WTC11 (cell line): ENCODE results near the gene OSCP1. TPM values are rescaled to one million over a fixed set of nuclear protein-coding genes. Genes with fewer than 3 reads are reported as not detected.

Experiments
- AFF4 ChIP-seq: sonication (generic); formaldehyde crosslinking; IDR thresholded peaks from 2 replicates; pipeline ENCODE4 v1.8.1; 2023; ENCODE audit warnings: mild to moderate bottlenecking, missing genetic modification reagents, borderline replicate concordance
- AR ChIP-seq: fragments of 250-450 bp; sonication (Bioruptor Pico); IDR thresholded peaks from 2 replicates; pipeline ENCODE4 v1.9.0; 2021; ENCODE audit warnings: mild to moderate bottlenecking
- ATF2 ChIP-seq: sonication (generic); formaldehyde crosslinking; IDR thresholded peaks from 2 replicates; pipeline ENCODE4 v1.8.1; 2022; ENCODE audit warnings: low read depth, missing genetic modification reagents, borderline replicate concordance
- IRF1 ChIP-seq: sonication (generic); formaldehyde crosslinking; IDR thresholded peaks from 2 replicates; pipeline ENCODE4 v1.8.0; 2023; ENCODE audit warnings: missing genetic modification reagents
- JAZF1 ChIP-seq: fragments of 250-450 bp; sonication (Bioruptor Pico); IDR thresholded peaks from 2 replicates; pipeline ENCODE4 v1.9.0; 2021; ENCODE audit warnings: moderate library complexity, mild to moderate bottlenecking, inconsistent platforms
- OVOL2 ChIP-seq: fragments of 250-450 bp; sonication (Bioruptor Pico); IDR thresholded peaks from 2 replicates; pipeline ENCODE4 v1.9.0; 2021; ENCODE audit warnings: mild to moderate bottlenecking, borderline replicate concordance
- RELA ChIP-seq: sonication (generic); formaldehyde crosslinking; IDR thresholded peaks from 2 replicates; pipeline ENCODE4 v1.8.1; 2022; ENCODE audit warnings: missing genetic modification reagents, mild to moderate bottlenecking, borderline replicate concordance
- SOX15 ChIP-seq: fragments of 250-450 bp; sonication (Bioruptor Pico); IDR thresholded peaks from 2 replicates; pipeline ENCODE4 v1.9.0; 2021; ENCODE audit warnings: mild to moderate bottlenecking
- USF1 ChIP-seq: sonication (generic); formaldehyde crosslinking; IDR thresholded peaks from 2 replicates; pipeline ENCODE4 v1.8.0; 2022; ENCODE audit warnings: mild to moderate bottlenecking, missing genetic modification reagents
- ZNF138 ChIP-seq: sonication (generic); formaldehyde crosslinking; conservative IDR thresholded peaks from 2 replicates; pipeline ENCODE4 v1.8.1; 2022; ENCODE audit warnings: mild to moderate bottlenecking, moderate library complexity, missing genetic modification reagents
- ZNF219 ChIP-seq: sonication (generic); formaldehyde crosslinking; IDR thresholded peaks from 2 replicates; pipeline ENCODE4 v1.8.0; 2023; ENCODE audit warnings: missing genetic modification reagents, mild to moderate bottlenecking, borderline replicate concordance
- ZNF232 ChIP-seq: sonication (generic); formaldehyde crosslinking; IDR thresholded peaks from 2 replicates; pipeline ENCODE4 v1.8.0; 2022; ENCODE audit warnings: mild to moderate bottlenecking, missing genetic modification reagents
- ZNF281 ChIP-seq: sonication (generic); formaldehyde crosslinking; IDR thresholded peaks from 2 replicates; pipeline ENCODE4 v1.8.0; 2023; ENCODE audit warnings: mild to moderate bottlenecking, missing genetic modification reagents
- ZNF671 ChIP-seq: fragments of 250-450 bp; sonication (Bioruptor Pico); IDR thresholded peaks from 2 replicates; pipeline ENCODE4 v1.8.0; 2021; ENCODE audit warnings: mild to moderate bottlenecking
- total RNA-seq: library from RNA; stranded (reverse); gene quantifications from 3 replicates; pipeline ENCODE4 v1.2.3, GENCODE V29; 2021
- TF ChIP-seq, protein P1 (sequence below): sonication (generic); formaldehyde crosslinking; conservative IDR thresholded peaks from 2 replicates; pipeline ENCODE4 v1.8.1; 2023; ENCODE audit warnings: mild to moderate bottlenecking, low read depth, missing genetic modification reagents, moderate library complexity
- TF ChIP-seq, protein P2 (sequence below): fragments of 250-450 bp; sonication (Bioruptor Pico); IDR thresholded peaks from 2 replicates; pipeline ENCODE4 v1.9.0; 2021; ENCODE audit warnings: moderate library complexity, mild to moderate bottlenecking, inconsistent platforms, borderline replicate concordance
- TF ChIP-seq, protein P3 (sequence below): sonication (generic); formaldehyde crosslinking; IDR thresholded peaks from 2 replicates; pipeline ENCODE4 v1.8.1; 2023; ENCODE audit warnings: mild to moderate bottlenecking, missing genetic modification reagents

Gene OSCP1
- total RNA-seq, 1 experiment from 2014 or later = 1.7 TPM

- TF ChIP-seq, protein P1, sequence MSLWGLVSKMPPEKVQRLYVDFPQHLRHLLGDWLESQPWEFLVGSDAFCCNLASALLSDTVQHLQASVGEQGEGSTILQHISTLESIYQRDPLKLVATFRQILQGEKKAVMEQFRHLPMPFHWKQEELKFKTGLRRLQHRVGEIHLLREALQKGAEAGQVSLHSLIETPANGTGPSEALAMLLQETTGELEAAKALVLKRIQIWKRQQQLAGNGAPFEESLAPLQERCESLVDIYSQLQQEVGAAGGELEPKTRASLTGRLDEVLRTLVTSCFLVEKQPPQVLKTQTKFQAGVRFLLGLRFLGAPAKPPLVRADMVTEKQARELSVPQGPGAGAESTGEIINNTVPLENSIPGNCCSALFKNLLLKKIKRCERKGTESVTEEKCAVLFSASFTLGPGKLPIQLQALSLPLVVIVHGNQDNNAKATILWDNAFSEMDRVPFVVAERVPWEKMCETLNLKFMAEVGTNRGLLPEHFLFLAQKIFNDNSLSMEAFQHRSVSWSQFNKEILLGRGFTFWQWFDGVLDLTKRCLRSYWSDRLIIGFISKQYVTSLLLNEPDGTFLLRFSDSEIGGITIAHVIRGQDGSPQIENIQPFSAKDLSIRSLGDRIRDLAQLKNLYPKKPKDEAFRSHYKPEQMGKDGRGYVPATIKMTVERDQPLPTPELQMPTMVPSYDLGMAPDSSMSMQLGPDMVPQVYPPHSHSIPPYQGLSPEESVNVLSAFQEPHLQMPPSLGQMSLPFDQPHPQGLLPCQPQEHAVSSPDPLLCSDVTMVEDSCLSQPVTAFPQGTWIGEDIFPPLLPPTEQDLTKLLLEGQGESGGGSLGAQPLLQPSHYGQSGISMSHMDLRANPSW = no peak
- TF ChIP-seq, protein P2, sequence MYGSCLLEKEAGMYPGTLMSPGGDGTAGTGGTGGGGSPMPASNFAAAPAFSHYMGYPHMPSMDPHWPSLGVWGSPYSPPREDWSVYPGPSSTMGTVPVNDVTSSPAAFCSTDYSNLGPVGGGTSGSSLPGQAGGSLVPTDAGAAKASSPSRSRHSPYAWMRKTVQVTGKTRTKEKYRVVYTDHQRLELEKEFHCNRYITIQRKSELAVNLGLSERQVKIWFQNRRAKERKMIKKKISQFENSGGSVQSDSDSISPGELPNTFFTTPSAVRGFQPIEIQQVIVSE (CRISPR knock-in tag) = no peak
- peak; percentile 75 for TF ChIP-seq USF1 (CRISPR knock-in tag)
- no peak for TF ChIP-seq ZNF671 (CRISPR knock-in tag)
- TF ChIP-seq SOX15 (CRISPR knock-in tag) = no peak
- TF ChIP-seq RELA (CRISPR knock-in tag) = no peak
- TF ChIP-seq ZNF232 = no peak
- TF ChIP-seq, protein P3, sequence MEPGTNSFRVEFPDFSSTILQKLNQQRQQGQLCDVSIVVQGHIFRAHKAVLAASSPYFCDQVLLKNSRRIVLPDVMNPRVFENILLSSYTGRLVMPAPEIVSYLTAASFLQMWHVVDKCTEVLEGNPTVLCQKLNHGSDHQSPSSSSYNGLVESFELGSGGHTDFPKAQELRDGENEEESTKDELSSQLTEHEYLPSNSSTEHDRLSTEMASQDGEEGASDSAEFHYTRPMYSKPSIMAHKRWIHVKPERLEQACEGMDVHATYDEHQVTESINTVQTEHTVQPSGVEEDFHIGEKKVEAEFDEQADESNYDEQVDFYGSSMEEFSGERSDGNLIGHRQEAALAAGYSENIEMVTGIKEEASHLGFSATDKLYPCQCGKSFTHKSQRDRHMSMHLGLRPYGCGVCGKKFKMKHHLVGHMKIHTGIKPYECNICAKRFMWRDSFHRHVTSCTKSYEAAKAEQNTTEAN = no peak
- no peak for TF ChIP-seq AFF4 (CRISPR knock-in tag)
- no peak for TF ChIP-seq ZNF281 (CRISPR knock-in tag)
- TF ChIP-seq JAZF1 (CRISPR knock-in tag) = no peak
- no peak for TF ChIP-seq ATF2 (CRISPR knock-in tag)
- TF ChIP-seq IRF1 (CRISPR knock-in tag) = 0 out of 2 replicates have a peak, but pooled peaks have one; percentile 10
- TF ChIP-seq OVOL2 (CRISPR knock-in tag) = no peak
- no peak; the same call in 1 of the 2 replicates for TF ChIP-seq AR (CRISPR knock-in tag)
- TF ChIP-seq ZNF219 = no peak
- TF ChIP-seq ZNF138 = no peak
These were observed 13.8 kb upstream of the OSCP1 start, which contains the start of gene MRPS15 (continued) for GRCh38 chr1:36463803-36464604.
